ENCODE measurements around the gene NCOA3.
"Not testable (repeated sequence)": the region's sequence is repeated elsewhere in the genome, so short reads cannot be mapped to it uniquely, and the experiment has no call there.

Gene NCOA3

GRCh38 chr20:47501482-47502270 is at the start of gene NCOA3:
NCOA3 (plus strand) TSS chr20:47501887; CDS start chr20:47622248, 120,361 bp downstream.
- DNase-seq (ENCODE audit: low read depth), result peak; percentile 88

DNA sequence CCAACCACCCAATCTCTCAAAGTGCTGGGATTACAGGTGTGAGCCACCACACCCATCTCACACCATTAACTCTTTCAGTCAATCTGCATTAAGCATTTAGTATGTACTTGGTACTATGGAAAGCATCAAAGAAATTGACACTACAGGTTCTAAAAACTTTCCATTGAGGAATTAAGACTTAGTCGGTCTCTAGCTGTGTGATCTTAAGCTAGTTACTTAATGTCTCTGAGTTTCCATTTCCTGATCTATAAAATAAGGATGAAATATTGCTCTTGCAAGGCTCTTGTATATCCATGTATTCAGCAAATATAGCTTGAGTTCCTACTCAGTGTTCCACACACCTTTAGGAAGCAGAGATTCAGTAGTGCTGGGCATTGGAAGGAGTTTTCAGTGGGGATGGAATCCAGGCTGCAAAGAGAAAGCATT is 48.9 kb upstream of the NCOA3 start:
- no peak for DNase-seq (ENCODE audit: low read depth)

DNA sequence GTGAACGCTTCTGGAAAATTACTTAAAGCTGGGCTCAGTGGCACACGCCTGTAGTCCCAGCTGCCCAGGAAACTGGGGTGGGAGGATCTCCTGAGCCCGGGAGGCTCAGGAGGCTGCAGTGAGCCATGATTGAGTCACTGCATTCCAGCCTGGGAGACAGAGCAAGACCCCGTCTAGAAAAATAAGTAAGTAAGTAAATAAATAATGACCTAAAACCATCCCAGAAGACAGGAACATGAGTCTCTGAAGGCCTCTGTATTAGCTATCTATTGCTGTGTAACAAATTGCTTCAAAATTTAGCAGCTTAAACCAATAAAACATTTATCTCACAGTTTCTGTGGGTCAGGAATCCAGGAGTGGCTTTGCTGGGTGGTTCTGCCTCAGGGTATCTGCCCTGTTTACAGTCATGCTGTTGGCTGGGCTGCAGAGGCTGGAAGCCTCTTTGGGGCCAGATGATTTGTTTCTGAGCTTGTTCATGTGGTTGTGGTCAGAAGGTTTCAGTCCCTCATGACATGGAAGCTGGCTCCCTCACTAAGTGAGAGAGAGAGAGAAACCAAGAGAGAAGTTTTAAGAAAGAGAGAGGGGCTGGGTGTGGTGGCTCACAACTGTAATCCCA is 48.4 kb upstream of the NCOA3 start:
- DNase-seq (ENCODE audit: low read depth), result peak; percentile 74

DNA sequence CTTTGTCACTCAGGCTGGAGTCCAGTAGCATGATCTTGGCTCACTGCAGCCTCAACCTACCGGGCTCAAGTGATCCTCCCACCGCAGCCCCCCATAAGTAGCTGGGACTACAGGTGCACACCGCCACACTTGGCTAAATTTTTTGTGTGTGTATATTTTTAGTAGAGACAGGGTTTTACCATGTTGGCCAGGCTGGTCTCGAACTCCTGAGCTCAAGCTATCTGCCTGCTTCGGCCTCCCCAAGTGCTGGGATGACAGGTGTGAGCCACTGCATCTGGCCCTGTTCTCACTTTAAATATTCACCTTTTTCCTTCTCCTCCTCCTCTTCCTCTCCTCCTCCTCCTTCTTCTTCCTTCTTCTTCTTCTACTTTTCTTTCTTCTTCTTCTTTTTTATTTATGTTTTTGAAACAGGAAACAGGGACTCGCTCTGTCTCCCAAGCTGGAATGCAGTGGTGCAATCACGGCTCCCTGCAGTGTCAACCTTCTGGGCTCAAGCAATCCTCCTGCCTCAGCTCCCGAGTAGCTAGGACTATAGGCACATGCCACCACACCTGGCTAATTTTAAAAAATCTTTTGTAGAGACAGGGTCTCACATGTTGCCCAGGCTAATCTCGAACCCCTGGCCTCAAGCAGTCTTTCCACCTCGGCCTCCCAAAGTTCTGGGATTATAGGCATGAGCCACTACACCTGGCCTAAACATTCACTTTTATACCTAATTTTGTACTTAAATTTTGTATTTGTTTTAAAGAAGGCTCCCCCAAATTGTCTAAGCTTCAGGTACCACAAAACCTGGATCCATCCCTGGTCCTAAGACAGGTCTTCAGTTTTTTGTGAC is 47.2 kb upstream of the NCOA3 start:
- no peak for DNase-seq (ENCODE audit: low read depth)

DNA sequence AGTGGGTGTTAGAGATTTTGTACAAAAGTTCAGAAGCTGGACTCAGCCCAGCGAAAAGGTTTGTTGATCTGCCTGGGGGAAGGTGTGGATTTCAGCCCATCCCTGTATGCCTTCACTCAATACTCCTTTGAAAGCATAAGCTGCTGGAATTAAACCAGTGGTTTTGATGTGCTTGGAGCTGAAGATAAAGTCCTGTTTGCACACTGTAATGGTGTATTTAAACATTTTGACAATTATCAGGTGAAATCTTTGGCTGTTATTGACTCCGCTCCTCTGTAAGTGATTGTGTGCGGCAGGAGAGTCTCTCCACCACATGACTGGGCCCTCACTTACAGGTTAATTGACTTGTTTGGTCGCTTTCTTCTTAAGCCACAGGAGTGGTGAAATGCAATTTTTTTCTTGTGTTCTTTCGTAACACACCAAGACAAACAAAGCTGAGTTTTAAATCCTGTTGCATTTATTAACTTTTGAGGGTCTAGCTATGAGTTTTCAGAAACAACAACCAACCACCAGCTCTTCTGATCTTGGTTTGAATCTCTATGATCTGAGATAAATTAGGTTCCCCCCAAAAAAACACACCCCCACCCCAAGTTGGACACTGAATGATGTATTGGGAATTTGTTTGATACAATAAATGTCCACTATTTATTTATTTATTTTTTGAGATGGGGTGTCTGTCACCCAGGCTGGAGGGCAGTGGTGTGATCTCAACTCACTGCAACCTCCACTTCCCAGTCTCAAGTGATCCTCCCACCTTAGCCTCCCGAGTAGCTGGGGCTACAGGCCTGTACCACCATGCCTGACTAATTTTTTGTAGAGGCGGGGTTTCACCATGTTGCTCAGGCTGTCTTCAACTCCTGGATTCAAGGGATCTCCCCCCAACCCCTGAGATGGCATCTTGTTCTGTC is 46.3 kb upstream of the NCOA3 start:
- no peak for DNase-seq (ENCODE audit: low read depth)

GRCh38 chr20:47456041-47456537 is 45.6 kb upstream of the NCOA3 start:
- no peak for DNase-seq (ENCODE audit: low read depth)

GRCh38 chr20:47456952-47457724 is 44.5 kb upstream of the NCOA3 start:
- DNase-seq (ENCODE audit: low read depth), result peak; percentile 48

GRCh38 chr20:47458280-47459050 is 43.2 kb upstream of the NCOA3 start:
- DNase-seq (ENCODE audit: low read depth), result not testable (repeated sequence)

DNA sequence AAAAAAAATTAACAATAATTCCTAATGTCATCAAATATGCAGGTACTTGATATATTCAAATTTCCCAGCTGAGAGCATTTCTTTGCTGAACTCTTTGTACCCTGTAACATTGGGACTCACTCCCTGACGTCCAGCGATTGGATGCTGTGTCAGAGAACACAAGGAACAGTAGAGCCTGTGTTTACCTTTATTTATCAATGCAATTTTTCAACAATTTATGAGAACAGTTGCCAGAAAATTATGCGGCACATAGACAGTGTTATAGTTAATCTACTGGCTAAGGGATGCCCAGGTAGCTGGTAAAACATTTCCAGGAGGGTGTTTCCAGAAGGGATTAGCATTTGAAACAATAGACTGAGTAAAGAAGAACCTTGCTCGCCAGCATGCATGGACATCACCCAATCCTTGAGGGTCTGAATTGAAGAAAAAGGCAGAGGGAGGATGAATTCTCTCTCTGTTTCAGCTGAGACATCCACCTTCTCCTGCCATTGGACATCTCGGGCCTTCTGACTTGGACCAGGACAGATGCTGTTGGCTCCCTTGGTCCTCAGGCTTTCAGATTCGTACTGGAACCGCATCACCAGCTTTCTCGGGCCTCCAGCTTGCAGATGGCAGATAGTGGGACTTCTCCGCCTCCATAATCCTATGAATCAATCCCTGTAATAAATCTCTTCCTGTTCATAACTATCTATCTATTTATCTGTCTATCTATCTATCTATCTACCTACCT is 42.2 kb upstream of the NCOA3 start:
- no peak for DNase-seq (ENCODE audit: low read depth)

DNA sequence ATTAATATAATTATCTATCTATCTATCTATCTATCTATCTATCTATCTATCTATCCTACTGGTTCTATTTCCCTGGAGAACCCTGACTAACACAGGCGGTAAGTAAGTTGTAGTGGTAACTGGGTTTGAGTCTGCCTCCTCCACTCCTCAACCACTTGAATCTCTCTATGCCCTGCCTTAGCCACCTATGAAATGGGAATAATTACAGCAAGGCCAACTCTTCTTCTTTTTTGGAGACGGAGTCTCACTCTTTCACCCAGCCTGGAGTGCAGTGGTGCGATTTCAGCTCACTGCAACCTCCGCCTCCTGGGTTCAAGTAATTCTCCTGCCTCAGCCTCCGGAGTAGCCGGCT is 41.0 kb upstream of the NCOA3 start:
- DNase-seq (ENCODE audit: low read depth), result not testable (repeated sequence)

DNA sequence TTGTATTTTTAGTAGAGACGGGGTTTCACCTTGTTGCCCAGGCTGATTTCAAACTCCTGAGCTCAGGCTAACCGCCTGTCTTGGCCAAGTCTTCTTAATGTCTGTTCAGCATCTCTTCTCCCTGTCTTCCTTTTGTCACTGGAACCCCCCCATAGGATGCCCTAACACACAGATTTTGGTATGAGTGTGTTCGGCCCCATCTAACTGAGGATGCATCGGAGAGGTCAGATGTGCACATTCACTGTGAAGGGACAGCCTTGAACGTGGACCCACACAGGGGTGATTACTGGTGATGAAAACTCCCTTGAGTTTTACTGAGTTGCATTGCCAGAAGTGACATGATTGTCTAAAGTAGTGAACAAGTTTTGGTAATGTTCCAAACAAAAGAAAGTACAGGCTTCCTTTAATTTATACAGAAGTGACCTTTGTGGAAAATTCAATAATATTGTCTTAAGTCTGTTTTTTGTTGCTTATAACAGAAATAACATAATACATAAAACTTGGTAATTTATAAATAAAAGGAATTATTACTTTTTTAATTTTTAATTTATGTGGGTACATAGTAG is 40.5 kb upstream of the NCOA3 start:
- DNase-seq (ENCODE audit: low read depth), result no peak

DNA sequence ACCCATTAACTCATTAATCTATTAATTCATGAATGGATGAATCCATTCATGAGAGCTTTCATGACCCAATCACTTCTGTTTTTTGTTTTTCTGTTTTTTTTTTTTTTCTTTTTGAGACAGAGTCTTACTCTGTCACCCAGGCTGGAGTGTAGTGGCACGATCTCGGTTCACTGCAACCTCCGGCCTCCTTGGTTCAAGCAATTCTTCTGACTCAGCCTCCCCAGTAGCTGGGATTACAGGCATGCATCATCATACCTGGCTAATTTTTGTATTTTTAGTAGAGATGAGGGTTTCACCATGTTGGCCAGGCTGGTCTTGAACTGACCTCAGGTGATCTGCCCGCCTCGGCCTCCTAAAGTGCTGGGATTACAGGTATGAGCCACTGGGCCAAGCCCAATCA is 39.8 kb upstream of the NCOA3 start:
- not testable (repeated sequence) for DNase-seq (ENCODE audit: low read depth)

DNA sequence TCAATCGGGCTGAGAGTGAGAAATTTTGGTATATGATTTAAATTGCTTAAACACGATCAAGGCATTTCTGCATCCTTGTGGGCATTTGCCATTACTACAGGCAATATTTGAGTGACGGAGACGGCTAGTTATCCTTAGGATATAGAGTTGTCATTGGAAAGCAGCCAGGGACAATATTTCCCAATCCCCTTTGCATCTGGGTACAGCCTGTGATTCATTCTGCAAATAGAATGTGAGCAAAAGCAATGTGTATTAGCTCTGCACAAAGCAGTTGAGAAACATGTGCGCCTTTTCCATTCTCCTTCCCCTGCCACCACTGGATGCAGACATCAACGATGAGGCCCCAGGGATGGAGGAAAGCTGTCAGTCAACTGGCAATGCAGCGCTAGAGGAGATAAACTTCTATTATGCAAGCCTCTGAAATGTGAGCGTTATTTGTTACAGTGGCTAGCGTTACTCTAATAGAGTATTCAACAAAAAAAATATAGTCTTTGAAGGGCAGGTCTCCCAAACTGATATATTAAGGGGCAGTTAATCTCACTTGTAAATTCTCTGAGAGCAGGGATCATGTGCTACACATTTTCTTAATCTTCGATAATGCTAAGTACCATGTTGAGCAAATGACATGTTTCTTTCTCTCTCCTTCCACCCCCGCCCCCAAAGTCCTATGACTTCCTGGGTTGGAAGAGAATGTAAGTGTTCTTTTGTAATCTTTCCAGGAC is 37.1 kb upstream of the NCOA3 start:
- DNase-seq (ENCODE audit: low read depth), result peak; percentile 96

DNA sequence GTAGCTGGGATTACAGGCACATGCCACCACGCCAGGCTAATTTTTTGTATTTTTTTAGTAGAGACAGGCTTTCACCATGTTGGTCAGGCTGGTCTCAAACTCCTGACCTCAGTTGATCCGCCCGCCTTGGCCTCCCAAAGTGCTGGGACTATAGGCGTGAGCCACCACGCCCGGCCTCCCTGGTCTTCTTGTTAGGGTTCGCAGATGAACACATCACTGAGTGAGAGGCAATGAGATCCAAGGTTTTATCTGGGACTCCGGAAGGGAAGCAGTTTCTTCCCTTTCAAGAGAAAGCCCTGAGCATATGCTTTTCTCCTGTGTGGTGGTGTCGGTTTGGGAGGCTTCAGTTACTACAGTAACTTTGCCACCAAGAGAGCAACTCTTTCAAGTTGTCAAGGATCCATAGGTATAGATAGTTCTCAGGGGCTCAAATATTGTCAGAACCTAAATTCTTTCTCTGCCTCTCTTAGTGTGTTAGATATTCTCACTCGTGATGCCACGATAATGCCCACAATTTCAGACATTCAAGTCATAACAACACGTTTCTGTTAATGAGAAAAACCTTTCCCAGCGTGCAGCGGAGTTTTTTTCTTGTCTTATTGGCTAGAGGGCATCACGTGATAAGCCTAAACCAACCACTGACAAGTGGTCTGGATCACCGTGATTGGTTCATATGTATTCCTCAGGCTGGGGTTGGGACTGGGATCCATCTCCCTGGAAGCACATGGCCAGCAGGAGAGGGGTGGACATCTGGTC is 36.2 kb upstream of the NCOA3 start:
- DNase-seq (ENCODE audit: low read depth), result no peak

DNA sequence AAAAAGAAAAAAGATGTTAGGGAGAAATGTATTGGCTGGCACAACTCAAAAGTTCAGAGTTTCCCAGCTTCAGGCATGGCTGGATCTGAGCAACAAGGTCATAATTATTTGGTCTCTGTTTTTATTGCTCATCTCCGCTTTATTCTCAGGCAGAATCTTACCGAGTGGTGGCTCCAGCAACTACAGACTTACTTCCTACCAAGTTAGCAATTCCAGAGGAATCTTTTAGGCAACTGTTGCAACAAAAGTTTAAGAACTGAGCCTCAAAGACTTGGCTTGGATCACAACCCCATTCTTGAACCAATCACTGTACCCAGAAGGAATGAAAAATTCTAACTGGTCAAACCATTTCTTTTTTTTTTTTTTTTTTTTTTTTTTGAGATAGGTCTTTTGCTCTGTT is 35.5 kb upstream of the NCOA3 start:
- peak; percentile 35 for DNase-seq (ENCODE audit: low read depth)

- no peak for DNase-seq (ENCODE audit: low read depth)
Observed at GRCh38 chr20:47466704-47467459, 34.8 kb upstream of the NCOA3 start.
